Stimulated activated CD8-positive, alpha-beta memory T cell treated with anti-CD3 and anti-CD28 coated beads, Interleukin-7, amount 100 ng/mL, for 48 hours (primary cell): ENCODE data around the gene RIPK4.

Experiments used
- DNase-seq, 2 donors: peaks; one replicate each; pipeline ENCODE4 v3.0.0-alpha.2; 2020; ENCODE audit warnings: low read depth in 1 of 2; ENCODE audit errors: extremely low read depth in 1 of 2

RIPK4 gene

GRCh38 chr21:41755258-41755933, 11.5 kb downstream of the RIPK4 start:
- no peak for DNase-seq

- DNase-seq, result no peak
Observed at GRCh38 chr21:41754479-41754891, 12.4 kb downstream of the RIPK4 start.

DNA sequence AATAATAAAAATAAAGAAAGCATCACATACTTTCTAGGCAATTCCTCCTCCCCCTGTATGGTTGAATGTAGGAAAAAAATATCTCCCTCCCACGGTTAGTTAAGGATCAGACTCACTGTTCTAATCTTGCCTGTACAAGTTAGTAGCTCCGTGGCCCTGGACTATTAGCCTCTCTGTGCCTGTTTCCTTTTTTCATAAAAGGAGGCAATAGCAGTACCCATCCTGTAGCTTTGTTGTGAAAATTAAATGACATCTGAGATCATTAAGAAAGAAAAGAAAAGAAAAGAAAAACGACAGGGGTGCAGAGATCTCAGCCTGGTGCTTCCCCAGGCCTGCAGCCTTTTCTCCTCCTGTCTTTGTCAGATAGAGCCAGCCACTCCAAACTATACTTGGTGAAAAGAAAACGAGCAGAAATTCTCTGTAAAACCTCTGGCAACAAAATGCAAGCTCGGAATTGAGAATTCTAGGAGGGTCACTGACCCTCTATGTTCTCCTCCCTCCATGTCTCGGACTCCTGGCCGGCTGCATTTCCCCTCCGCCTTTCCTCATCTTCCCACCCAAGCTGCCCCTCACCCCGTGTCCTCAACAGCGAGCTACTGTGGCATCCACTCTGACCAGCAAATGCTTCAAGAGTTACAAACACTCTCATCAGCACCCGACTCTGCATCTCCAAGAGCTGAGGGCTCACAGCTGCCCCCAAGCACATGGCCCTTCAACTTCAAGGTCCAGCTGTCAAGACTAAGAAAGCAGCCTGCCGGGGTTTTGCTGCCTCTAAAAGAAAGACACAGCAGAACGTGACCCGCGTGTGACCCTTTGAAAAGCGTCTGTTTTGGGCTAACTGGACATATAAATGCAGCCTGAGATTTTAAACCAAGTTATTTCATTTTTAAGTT, 13.6 kb downstream of the RIPK4 start:
- no peak for DNase-seq

DNA sequence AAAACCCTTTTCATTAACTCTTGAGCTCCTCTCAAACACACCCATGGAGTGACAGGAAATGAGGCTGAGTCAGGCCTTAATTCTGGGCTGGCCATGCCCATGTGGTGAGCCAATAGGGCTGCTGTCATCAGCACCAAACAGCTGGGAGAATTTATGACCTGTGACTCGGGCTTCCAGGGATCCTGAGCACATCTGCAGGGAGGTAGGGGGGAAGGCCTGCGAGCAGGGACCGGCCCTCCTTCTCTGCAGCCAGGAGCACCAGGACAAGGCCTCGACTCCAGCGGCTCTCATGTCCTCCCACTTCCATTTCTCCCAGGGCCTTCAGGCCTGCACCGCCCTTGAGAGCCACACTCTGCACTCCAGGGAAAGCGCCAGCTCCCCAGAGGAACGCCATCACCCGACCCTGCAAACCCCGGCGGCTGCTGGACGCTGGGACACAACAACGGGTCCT, 14.6 kb downstream of the RIPK4 start:
- no peak for DNase-seq

GRCh38 chr21:41751611-41752011, 15.2 kb downstream of the RIPK4 start:
- no peak for DNase-seq

DNA sequence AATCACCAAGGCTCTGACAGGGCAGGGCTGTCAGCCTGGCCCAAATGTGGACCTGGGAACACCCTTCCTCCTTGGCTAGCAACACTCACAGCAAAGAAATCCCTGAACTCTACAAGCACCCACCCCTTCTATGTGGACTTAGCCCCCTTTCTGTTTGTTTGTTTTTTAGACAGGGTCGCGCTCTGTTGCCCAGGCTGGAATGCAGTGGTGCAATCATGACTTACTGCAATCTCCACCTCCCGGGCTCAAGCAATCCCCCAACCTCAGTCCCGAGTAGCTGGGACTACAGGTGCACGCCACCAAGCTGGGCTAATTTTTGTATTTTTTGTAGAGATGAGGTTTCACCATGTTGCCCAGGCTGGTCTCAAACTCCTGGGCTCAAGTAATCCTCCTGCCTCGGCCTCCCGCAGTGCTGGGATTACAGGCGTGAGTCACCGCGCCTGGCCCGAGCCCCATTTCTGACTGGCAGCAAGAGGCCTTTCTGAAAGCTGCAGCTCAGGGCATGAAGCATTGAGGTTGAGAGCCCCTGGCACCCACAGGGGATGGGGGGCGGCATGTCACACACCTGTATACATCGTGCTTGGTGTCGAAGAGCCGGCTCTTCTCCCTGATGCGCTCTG, 16.2 kb downstream of the RIPK4 start:
- DNase-seq, result no peak

DNA sequence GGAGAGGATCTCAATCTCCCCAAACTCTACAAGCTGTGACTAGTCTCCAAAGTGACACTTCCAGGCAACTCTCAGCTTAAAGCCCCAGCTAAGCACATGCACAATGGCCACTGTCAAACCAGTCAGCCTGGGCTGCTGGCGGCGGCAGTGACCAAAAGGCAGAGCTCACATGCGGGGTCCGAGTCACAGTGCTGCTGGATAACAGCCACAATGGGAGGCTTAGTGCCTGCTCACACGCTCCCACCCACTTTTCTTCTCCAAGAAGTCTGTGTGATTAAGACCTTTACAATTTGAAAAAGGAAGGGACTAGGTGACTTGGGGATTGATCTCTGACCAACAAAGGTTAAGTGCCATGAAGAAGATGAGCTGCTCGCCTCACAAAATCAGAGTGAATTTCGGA, 16.8 kb downstream of the RIPK4 start:
- DNase-seq, result no peak

DNA sequence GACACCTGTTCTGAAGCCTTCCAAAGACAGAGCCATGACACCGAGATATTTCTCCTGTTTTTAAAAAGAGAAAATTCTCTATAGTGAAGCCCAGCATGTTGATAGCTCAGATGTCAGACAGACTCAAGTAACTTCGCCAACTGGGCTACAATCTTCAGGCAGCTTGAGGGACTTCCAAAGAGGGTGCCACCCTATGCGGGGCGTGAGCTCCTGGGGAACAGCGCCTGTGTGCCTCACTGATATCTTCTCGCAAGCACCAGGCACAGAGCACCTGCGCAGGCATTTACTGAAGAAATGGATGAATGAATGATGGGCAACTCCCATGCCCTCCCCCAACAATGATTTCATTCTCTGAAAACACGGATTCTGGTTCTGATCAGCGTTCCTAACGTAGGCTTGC, 17.6 kb downstream of the RIPK4 start:
- DNase-seq, result no peak

DNA sequence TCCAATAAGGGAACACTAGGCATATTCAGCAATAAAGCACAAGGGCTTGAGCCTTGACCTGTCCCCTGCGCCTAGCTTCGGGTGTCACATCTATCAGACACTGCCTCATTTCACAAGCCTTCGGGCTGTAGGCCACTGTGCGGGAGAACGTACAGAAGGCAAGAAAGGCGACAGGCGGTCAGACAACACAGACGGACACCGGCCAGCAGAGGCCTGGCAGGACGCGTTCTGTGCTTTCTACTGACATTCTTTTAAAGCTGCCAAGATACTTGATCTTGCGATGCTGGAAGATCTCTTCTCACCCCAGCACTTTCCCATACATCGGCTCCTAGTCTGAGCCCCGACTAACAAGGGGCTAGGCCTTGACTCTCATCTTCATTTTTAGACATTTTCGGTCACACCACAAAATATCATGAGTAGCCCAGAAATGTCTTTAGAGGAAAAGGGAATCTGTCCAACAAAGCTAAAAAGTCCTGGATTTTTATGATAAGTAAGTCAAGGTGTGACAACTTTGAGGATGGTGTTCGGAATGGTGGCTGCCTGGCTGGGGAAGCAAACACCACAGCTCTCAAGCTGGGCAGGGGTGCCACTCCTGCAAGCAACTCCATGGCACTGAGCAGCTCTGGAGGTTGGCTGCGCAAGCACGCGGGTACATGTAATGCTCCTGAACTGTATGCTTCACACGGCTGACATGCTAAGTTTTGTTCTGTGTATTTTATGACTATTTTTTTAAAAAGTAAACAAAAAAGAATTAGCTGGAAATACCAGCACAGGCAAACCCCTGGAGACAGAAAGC, 18.7 kb downstream of the RIPK4 start:
- DNase-seq, result no peak

GRCh38 chr21:41746744-41747006, 20.2 kb downstream of the RIPK4 start:
- no peak for DNase-seq

DNA sequence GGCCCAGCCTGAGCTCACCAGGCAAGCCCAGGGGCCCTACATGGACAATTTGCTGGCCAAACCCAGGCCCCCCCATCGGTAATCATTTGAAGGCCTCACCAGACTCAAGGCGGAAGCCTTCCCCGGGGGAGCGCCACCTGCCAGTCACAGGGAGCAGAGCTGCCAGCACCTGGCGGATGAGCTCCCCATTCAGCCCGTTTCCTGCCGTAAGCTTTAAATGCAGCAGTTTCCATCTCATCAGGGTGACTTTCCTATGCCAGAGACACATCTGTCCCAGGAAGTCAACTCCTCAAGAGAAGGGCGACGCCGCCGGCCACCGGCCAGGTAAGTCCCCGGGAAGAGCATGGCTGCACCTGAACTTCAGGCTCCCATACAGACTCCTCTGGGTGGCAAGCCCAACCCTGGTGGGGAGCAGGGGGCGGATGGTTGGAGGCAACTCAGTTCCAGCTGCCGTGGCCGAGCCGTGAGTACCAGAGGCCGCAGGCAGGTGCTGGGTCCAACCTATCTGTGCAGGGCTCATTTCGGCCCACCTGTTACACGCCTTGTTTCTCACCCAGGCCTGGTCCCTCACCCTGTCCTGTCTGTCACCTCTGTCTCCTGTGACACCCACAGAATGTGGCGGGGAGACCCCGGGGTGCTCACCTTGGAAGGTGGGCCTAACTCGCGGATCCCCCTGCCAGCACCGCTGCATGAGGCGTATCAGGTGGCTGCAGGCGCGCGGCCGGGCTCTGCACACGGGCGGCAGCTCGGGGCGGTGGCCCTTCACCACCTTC, 20.7 kb downstream of the RIPK4 start:
- no peak for DNase-seq

GRCh38 chr21:41745026-41745820, 21.6 kb downstream of the RIPK4 start:
- no peak for DNase-seq

DNA sequence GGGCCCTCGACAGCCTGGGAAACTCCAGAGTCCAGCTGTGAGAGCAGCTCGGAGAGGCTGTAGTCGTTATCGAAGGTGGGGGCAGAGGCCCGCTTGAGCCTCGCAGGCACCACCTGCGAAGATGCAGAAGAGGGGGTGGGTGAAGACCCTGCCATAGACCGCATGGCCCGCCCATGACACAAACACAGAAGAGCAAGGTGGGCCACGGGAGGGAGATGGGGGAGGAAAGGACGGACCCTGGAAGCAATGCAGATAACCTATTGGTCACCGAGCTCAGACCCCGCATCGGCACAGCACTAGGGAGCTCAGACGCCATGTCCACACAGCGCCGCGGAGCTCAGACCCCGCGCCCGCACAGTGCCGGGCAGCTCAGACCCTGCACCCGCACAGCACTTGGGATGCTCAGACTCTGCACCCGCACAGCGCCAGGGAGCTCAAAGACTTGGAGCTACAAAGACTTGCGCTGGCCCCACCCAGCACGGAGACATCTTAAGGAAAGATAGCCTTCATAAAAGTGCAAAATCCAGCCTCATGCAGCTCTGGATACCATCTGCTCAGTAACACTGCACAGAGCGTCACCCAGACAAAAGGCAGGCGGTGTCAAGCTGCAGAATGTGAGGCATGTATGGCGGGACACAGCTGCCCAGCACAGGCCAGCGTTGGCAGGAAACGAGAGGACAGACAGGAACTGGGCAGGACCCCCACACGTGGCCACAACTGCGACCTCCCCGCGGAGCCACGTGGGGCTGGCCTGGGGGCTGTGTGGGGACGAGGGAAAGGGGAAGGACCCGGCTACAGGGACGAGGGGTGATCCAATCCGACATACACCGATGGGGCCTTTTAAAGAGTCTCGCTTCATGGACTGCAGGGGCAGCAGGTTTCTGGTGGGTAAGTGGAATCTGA, 22.6 kb downstream of the RIPK4 start:
- DNase-seq, result no peak

GRCh38 chr21:41743321-41744027, 23.4 kb downstream of the RIPK4 start:
- no peak for DNase-seq

GRCh38 chr21:41742073-41742875, 24.6 kb downstream of the RIPK4 start:
- no peak for DNase-seq

- no peak for DNase-seq
Observed at GRCh38 chr21:41741253-41742072, 25.4 kb downstream of the RIPK4 start.
